ENCODE measurements around the gene EBP.
A peak's percentile ranks its signal among the peaks of the same experiment; 100 is the strongest.
"Not testable (repeated sequence)": the region's sequence is repeated elsewhere in the genome, so short reads cannot be mapped to it uniquely, and the experiment has no call there.

EBP gene

DNA sequence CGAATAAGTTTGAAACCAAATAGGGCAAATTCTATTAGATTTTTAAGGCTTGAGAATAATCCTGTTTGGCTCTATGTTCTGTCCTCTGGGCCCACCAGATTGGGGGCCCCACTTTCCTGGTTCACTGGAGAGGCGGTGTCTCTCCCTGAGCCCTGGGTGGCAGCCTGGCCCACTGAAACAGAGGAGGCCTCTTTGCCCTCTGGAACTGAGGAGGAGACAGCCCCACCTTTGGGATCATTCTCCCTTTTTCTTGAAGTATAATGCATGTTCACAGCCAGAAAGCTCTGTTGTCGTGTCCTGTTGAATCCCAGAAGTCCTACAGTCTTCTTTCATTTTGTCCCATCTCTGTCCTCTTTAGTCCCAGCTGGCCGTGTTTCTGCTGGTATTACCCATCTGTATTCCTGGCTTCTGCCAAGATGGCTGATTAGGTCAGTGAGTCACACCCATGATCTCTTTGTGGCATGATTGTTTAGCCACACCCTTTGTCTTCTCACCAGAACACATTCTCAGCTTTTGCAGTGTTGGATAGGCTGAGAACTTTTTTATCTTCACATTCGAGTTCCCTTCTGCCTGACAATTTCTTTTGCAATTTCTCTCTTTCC, 9.9 kb downstream of the EBP start:
- DNase-seq = no peak

DNA sequence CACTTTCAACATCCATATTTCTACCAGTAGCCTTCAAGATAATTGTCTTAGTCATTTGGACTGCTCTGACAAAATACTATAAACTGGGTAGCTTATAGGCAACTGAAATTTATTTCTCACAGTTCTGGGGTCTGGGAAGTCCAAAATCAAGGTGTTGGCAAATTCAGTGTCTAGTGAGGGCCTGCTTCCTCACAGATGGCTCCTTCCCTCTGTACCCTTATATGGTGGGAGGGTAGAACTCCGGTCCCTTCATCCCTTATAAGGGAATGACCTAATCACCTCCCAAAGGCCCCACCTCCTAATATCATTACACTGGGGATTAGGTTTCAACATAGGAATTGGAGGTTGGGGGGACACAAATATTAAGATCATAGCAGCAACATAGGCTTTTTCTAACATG, 10.6 kb downstream of the EBP start:
- no peak for DNase-seq

DNA sequence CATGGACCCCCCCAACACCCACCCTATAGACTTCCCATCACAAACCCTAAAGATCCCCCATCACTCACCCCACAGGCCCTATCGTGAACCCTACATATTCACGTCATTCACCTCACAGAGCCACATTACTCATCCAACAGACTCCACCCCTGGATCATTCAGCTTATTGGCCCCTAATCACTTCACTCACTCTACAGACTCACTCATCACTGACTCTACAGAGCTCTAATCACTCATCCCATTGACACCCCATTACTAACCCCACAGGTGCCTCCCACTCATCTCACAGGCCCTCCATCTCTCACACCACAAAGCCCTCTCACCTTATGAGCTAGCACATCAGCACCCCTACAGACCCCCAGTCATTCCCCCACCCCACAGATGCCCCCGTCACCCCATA, 11.6 kb downstream of the EBP start:
- no peak for DNase-seq

DNA sequence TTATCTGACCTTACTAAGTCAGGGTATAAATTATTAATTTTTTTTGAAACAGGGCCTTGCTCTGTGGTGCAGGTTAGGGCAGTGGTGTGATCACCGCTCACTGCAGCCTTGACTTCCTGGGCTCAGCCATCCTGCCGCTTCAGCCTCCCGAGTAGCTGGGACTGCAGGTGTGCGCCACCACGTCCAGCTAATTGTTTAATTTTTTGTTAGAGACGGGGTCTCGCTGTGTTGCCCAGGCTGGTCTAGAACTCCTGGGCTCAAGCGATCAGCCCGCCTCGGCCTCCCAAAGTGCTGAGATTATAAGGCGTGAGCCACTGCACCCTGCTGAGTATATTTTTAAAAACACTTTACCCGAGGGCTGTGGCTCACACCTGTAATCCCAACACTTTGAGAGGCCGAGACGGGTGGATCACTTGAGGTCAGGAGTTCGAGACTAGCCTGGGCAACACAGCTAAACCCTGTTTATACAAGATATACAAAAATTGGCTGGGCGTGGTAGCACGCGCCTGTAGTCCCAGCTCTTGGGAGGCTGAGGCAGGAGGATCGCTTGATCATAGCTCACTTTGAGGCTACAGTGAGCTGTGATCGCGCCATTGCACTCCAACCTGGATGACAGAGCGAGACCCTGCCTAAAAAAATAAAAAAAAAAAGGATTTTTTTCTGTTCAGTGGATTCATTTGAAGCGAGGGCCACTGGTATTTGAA, 17.2 kb downstream of the EBP start:
- no peak for DNase-seq

DNA sequence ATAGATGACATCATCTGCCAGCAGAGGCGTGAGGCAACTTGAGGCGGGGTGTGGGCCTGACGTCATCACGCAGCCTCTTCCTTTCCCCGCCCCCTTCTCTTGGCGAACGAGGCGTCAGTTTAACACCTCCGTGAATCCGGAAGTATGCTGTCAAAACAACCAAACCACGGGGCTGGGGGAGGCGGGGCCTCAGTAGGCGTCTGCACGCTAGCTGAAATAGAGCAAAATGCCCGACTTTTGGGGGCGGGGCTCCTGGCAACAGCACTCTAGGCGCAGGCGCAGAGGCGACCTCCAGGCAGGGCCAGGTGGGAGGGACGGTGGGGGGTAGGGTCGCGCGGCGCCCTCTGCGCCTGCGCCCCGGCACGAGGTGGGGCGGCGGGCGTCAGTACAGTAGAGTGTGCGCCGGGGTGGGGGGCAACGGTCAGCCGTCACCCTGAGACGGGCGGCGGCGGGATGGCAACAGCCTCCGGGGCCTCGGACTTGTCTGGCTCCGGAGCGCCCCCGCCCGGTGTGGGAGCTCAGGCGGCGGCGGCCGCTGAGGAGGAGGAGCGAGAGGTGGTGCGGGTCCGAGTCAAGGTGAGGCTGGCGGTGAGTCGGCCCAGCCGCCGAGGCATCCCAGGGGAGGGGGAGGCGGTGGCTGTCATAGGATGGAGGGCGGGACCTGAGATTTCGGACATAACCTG, 17.9 kb downstream of the EBP start, which contains the start of gene TBC1D25:
Gene TBC1D25, plus strand, starts transcription at position 370 of the 683 bp plus-strand sequence. Its CDS starts 84 bp downstream, at position 454.
- peak; percentile 98 for DNase-seq

DNA sequence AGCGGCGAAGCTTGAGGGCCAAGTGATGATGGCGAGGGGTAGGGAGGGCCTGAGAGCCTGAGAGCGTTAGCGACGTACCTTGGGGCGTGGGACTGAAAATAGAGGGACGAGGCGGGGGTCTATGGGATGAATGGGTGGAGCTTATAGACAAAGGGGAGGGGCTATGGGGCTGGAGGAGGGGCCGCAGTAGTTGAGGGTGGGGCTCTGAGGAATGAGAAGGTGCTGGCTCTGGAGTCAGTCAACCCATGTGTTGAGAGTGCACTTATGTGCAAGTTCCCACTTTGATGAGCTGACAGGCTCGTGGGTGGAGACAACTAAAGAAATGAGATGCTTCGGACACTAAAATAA, 18.4 kb downstream of the EBP start:
- peak; percentile 60 for DNase-seq

DNA sequence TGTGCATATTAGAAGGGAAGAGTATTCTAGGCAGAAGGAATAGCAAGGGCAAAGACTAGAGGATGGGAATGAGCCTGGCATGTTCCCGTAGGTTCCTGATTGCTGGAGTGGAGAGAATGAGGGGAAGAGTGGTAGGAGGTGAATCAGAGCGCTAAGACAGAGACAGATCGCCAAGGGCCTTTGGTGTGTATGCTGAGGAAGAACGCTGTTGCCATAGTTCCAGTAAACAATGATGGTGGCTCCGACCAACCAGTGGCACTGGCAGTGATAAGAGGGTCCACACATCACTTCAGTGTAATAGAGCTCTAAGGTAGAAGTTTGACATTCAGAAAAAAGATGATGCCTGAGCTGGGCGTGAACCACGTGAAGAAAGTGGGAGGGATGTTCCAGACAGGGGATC, 18.9 kb downstream of the EBP start:
- DNase-seq = no peak

DNA sequence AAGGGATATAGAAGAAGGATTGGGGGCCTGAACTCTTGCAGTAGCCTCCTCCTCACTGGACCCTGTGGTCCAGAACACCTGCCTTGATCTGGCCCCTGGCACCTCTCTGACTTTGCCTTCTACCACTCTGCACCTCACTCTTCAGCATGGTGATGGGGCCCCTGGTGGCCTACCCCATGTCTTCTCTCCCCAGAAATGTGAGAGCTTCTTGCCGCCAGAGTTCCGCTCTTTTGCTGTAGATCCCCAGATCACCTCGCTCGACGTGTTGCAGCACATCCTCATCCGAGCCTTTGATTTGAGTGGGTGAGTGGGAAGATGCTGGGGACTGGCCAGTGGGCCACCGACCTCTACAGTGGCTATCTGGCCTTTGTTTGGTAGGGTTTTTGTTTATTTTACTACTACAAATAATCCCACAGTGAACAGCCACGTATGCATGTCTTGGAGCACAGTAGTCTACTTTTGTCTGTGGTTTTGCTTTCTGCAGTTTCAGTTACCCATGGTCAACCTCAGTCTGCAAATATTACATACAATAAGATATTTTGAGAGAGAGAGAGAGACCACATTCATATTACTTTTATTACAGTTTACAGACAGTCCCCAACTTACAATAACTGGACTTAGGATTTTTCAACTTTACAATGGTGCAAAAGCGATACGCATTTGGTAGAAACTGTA, 19.7 kb downstream of the EBP start:
- DNase-seq = no peak

GRCh38 chrX:48548871-48549270, 27.3 kb downstream of the EBP start:
- DNase-seq = no peak

DNA sequence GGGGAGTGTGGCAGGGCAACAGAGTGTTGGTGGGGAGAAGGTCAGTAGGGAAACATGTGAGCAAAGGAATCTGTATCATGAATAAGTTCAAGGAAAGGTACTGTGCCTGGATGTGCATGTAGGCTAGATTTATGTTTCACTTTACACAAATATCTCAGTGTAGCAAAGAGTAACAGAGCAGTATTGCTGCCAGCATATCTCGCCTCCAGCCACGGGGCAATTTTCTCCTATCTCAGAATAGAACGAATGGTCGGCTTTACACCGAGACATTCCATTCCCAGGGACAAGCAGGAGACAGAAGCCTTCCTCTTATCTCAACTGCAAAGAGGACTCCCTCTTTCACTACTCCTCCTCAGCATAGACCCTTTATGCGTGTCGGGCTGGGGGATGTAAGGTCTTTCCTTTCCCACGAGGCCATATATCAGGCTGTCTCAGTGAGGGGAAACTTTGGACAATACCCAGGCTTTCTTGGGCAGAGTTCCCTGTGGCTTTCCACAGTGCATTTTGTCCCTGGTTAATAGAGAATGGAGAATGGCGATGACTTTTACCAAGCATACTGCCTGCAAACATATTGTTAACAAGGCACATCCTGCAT, 34.2 kb downstream of the EBP start:
- not testable (repeated sequence) for DNase-seq

DNA sequence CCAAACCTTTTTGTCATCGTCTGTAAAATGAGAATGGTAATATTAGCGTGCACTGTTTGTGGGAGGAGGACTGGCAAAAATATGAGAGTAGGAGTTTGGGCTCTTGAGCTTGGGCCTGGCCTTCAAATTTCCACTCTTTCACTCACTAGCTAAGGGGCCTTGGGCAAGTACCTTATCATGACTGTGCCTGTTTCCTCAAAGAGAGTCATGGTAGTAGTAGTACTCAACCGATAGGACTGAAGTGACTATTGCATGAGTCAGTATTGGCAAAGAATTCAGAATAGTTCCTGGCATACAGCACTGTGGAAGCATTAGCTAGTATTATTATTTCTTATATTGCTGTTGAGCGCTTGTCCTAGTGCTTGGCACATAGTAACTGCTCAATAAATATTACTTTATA, 36.7 kb downstream of the EBP start:
- DNase-seq = no peak

- DNase-seq = no peak
These were observed 38.0 kb downstream of the EBP start for GRCh38 chrX:48559636-48560035.

GRCh38 chrX:48560056-48560455, 38.4 kb downstream of the EBP start:
- DNase-seq = no peak

GRCh38 chrX:48560681-48561080, 39.1 kb downstream of the EBP start:
- DNase-seq = no peak

DNA sequence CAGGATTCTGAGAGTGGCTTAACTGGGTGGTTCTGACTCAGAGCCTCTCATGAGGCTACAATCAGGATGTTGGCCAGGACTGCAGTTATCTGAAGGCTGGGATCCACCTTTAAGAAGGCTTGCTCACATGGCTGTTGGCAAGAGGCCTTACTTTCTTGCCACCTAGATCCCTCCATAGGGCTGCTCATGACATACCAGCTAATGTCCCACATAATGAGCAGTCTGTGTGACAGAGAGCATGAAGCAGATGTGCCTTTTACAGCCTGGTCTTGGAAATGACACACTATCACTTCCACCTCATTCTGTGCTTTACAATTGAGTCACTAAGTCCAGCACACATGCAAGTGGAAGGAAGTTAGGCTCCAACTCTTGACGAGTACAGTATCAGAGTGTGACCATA, 48.4 kb downstream of the EBP start:
- no peak for DNase-seq

DNA sequence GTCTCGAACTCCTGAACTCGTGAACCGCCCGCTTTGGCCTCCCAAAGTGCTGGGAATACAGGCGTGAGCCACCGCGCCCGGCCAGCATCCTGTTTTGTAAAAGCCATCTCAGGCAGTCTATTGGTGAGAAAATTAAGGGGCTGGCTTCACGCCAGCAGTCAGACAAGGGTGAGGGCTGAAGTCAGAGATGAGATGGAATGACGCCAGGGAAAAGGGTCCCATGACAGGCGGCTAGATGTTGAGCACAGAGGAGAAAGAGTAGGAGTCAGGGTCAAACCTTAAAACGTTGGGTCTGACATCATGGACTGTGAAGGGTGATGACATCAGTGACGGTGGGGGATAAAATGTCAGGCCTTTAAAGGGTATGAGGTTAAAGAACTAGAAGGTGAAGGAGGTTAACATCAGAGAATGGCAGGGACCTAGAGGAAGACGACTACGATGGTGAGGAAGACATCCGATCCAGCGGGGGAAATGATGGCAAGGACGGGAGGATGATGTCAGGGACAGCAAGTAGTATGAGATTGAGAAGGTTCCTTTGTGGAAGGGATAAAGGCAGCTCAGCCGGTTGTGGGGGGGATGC, 52.2 kb downstream of the EBP start:
- DNase-seq = peak; percentile 32

GRCh38 chrX:48574270-48575266, 53.0 kb downstream of the EBP start, which contains the start of gene RBM3:
Gene RBM3 (plus strand): TSS chrX:48574484. CDS start chrX:48575181, 697 bp downstream.
- peak; percentile 91 for DNase-seq

DNA sequence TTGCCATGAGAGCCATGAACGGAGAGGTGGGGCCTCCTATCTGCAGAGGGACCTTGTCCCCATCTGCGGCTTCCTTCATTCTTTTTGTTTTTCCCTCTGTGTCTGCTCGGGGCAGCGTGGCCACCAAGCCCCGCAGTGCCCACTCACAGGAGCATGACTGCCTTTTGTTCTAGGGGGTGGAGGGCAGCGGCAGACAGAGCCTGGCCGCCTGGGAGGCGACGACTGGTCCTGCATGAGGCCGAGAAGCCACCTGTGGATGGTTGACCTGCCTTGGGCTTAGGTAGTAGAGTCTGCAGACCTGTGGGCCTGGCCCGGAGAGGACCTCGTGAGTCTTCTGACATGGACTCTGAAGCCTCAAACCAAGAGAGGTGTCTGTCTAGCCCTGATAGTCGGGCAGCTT, 54.0 kb downstream of the EBP start:
- no peak for DNase-seq

- DNase-seq = no peak
These were observed 54.5 kb downstream of the EBP start for GRCh38 chrX:48576108-48576507.

Measured in CD4-positive, alpha-beta T cell treated with Interleukin-17A for 4 hours (primary cell).